ENCODE measurements around the gene RPL13. TPM values are rescaled to one million over a fixed set of nuclear protein-coding genes. Genes with fewer than 3 reads are reported as not detected.
"Not testable (repeated sequence)": the region's sequence is repeated elsewhere in the genome, so short reads cannot be mapped to it uniquely, and the experiment has no call there.

The RPL13 gene
- total RNA-seq, 1 donor from 2014 or later, result 1,914 TPM

GRCh38 chr16:89586218-89586617 is 25.7 kb downstream of the RPL13 start:
- Histone ChIP-seq H4K20me1 (ENCODE audit: low read depth) (no peaks in the 10 kb centered on the region), H3K4me2 (no peak overlapping the region), H3K27ac (no peak overlapping the region), H3F3A (ENCODE audit: low read depth) (no peaks in the 10 kb centered on the region), H3K36me3 (no peaks in the 10 kb centered on the region), H3K4me1 (peaks cover 5% of the 10 kb centered on the region), H3K27me3 (no peaks in the 10 kb centered on the region), H3K9ac (no peak overlapping the region), H3K9me3 (ENCODE audit: low read depth) (no peaks in the 10 kb centered on the region), H2AFZ (replicated peaks) (no peak overlapping the region), H3K4me3 (no peak overlapping the region), H3K79me2 (ENCODE audit: low read depth) (no peaks in the 10 kb centered on the region)
- Mint-ChIP-seq H3K4me1 (no peaks in the 10 kb centered on the region), H3K9me3 (no peaks in the 10 kb centered on the region), H3K27me3 (ENCODE audit: insufficient read depth, low read depth) (peaks cover 4% of the 10 kb centered on the region), H3K36me3 (no peaks in the 10 kb centered on the region), H3K4me3 (no peak overlapping the region), H3K27ac (no peak overlapping the region)
- TF ChIP-seq EZH2phosphoT487 (IDR thresholded peaks at IDR 0.05) (no peak), EZH2 (IDR thresholded peaks at IDR 0.05) (no peak), CTCF (IDR thresholded peaks at IDR 0.05) (no peak)
- no peak for DNase-seq (ENCODE audit: low spot score)

- H3F3A ChIP-seq (ENCODE audit: low read depth), result no peaks in the 10 kb centered on the region
- H4K20me1 ChIP-seq (ENCODE audit: low read depth), result no peaks in the 10 kb centered on the region
- peaks cover 5% of the 10 kb centered on the region for H3K4me1 ChIP-seq
- no peaks in the 10 kb centered on the region for H3K9me3 ChIP-seq (ENCODE audit: low read depth)
- H2AFZ ChIP-seq (replicated peaks), result no peak overlapping the region
- no peak overlapping the region for H3K4me3 ChIP-seq
- H3K27ac Mint-ChIP-seq, result no peak overlapping the region
- no peaks in the 10 kb centered on the region for H3K4me1 Mint-ChIP-seq
- H3K27ac ChIP-seq, result no peak overlapping the region
- TF ChIP-seq CTCF (IDR thresholded peaks at IDR 0.05) (no peak), EZH2 (IDR thresholded peaks at IDR 0.05) (no peak), EZH2phosphoT487 (IDR thresholded peaks at IDR 0.05) (no peak)
- H3K79me2 ChIP-seq (ENCODE audit: low read depth), result no peaks in the 10 kb centered on the region
- no peak overlapping the region for H3K4me3 Mint-ChIP-seq
- no peak overlapping the region for H3K9ac ChIP-seq
- H3K27me3 Mint-ChIP-seq (ENCODE audit: insufficient read depth, low read depth), result peaks cover 2% of the 10 kb centered on the region
- H3K9me3 Mint-ChIP-seq, result no peaks in the 10 kb centered on the region
- H3K27me3 ChIP-seq, result no peaks in the 10 kb centered on the region
- no peaks in the 10 kb centered on the region for H3K36me3 Mint-ChIP-seq
- no peaks in the 10 kb centered on the region for H3K36me3 ChIP-seq
- H3K4me2 ChIP-seq, result no peak overlapping the region
- DNase-seq (ENCODE audit: low spot score), result no peak
These were observed 26.4 kb downstream of the RPL13 start for GRCh38 chr16:89586853-89587252.

GRCh38 chr16:89587676-89588075 is 27.2 kb downstream of the RPL13 start:
- not testable (repeated sequence) for H3K4me1 Mint-ChIP-seq; H3K27ac ChIP-seq; H3K4me2 ChIP-seq; H3K36me3 ChIP-seq; H3K4me3 ChIP-seq; H4K20me1 ChIP-seq (ENCODE audit: low read depth); H2AFZ ChIP-seq (replicated peaks); H3F3A ChIP-seq (ENCODE audit: low read depth); H3K36me3 Mint-ChIP-seq; H3K27ac Mint-ChIP-seq; H3K27me3 ChIP-seq; H3K4me3 Mint-ChIP-seq; H3K9me3 Mint-ChIP-seq; H3K9ac ChIP-seq; H3K9me3 ChIP-seq (ENCODE audit: low read depth); H3K4me1 ChIP-seq; H3K79me2 ChIP-seq (ENCODE audit: low read depth); H3K27me3 Mint-ChIP-seq (ENCODE audit: insufficient read depth, low read depth); DNase-seq (ENCODE audit: low spot score)

- Mint-ChIP-seq H3K36me3 (no peaks in the 10 kb centered on the region), H3K9me3 (no peaks in the 10 kb centered on the region), H3K4me3 (no peak overlapping the region), H3K27me3 (ENCODE audit: insufficient read depth, low read depth) (peaks cover 2% of the 10 kb centered on the region), H3K4me1 (peaks cover 2% of the 10 kb centered on the region), H3K27ac (no peak overlapping the region)
- Histone ChIP-seq H3K27me3 (no peaks in the 10 kb centered on the region), H3K9me3 (ENCODE audit: low read depth) (no peaks in the 10 kb centered on the region), H3K9ac (no peak overlapping the region), H3K36me3 (no peaks in the 10 kb centered on the region), H4K20me1 (ENCODE audit: low read depth) (no peaks in the 10 kb centered on the region), H3K27ac (no peak overlapping the region), H3K79me2 (ENCODE audit: low read depth) (no peaks in the 10 kb centered on the region), H3F3A (ENCODE audit: low read depth) (no peaks in the 10 kb centered on the region), H2AFZ (replicated peaks) (no peak overlapping the region), H3K4me3 (no peak overlapping the region), H3K4me2 (no peak overlapping the region), H3K4me1 (peaks cover 5% of the 10 kb centered on the region)
- TF ChIP-seq CTCF (IDR thresholded peaks at IDR 0.05) (no peak), EZH2phosphoT487 (IDR thresholded peaks at IDR 0.05) (no peak), EZH2 (IDR thresholded peaks at IDR 0.05) (no peak)
- DNase-seq (ENCODE audit: low spot score), result no peak
These were observed 28.1 kb downstream of the RPL13 start for GRCh38 chr16:89588413-89589109.

Measured in neural progenitor cell (in vitro differentiated cells).